SU-DHL-6 (cell line): Measurements from ENCODE around the gene PPP3CA.

Source experiments
- H2AFZ ChIP-seq: fragments of 200-600 bp; sonication (generic); 2 replicates; pipeline ENCODE4 v1.6.1; 2014; ENCODE audit warnings: low read depth, mild to moderate bottlenecking, moderate library complexity, mixed read lengths, antibody characterized with exemption, low read length; ENCODE audit not compliant: severe bottlenecking
- H3F3A ChIP-seq: fragments of 200-600 bp; shearing (Covaris generic); 2 replicates; pipeline ENCODE4 v1.6.0; 2016; ENCODE audit warnings: antibody characterized with exemption, mild to moderate bottlenecking; ENCODE audit not compliant: insufficient read depth
- H3K27ac ChIP-seq: fragments of 200-600 bp; sonication (generic); 2 replicates; pipeline ENCODE4 v1.5.1; 2016; ENCODE audit warnings: low read depth, mild to moderate bottlenecking, low read length, moderate library complexity, mixed read lengths
- H3K27me3 ChIP-seq: fragments of 200-600 bp; sonication (generic), shearing (Covaris generic); 2 replicates; pipeline ENCODE4 v1.6.0; 2014; ENCODE audit warnings: mild to moderate bottlenecking, low read length
- H3K36me3 ChIP-seq: fragments of 200-600 bp; sonication (generic); 2 replicates; pipeline ENCODE4 v1.6.1; 2014; ENCODE audit warnings: mild to moderate bottlenecking, low read length, mixed read lengths
- H3K4me2 ChIP-seq: fragments of 300-600, 200-600 bp; shearing (Covaris generic), sonication (generic); 2 replicates; pipeline ENCODE4 v1.6.0; 2014; ENCODE audit warnings: low read length, low read depth, mild to moderate bottlenecking; ENCODE audit not compliant: poor library complexity, severe bottlenecking
- H3K4me3 ChIP-seq: fragments of 200-600 bp; sonication (generic); 2 replicates; pipeline ENCODE4 v1.5.1; 2014; ENCODE audit warnings: antibody characterized with exemption, low read length, mild to moderate bottlenecking, mixed read lengths; ENCODE audit not compliant: insufficient read depth, poor library complexity, severe bottlenecking
- H3K79me2 ChIP-seq: fragments of 200-600 bp; sonication (generic); 2 replicates; pipeline ENCODE4 v1.6.1; 2014; ENCODE audit warnings: mild to moderate bottlenecking, low read length, moderate library complexity; ENCODE audit not compliant: insufficient read depth
- H3K9ac ChIP-seq: fragments of 200-600 bp; sonication (generic); 2 replicates; pipeline ENCODE4 v1.7.0; 2014; ENCODE audit warnings: mild to moderate bottlenecking, low read length
- H3K9me2 ChIP-seq: fragments of 200-600 bp; sonication (generic); replicated peaks from 2 replicates; pipeline ENCODE4 v1.6.1; 2014; ENCODE audit warnings: low read length; ENCODE audit not compliant: insufficient read depth
- H3K9me3 ChIP-seq: fragments of 200-600 bp; sonication (generic); 2 replicates; pipeline ENCODE4 v1.6.1; 2014; ENCODE audit warnings: low read length, mixed read lengths; ENCODE audit not compliant: insufficient read depth
- H4K20me1 ChIP-seq: fragments of 200-600 bp; sonication (generic); 2 replicates; pipeline ENCODE4 v1.6.1; 2014; ENCODE audit warnings: low read depth, mild to moderate bottlenecking, antibody characterized with exemption, low read length, moderate library complexity, mixed read lengths
- CTCF ChIP-seq: fragments of 200-600 bp; sonication (generic); IDR thresholded peaks from one replicate; pipeline ENCODE4 v1.5.1; 2017; ENCODE audit warnings: antibody characterized with exemption, mild to moderate bottlenecking, low read length, moderate library complexity; ENCODE audit not compliant: insufficient read depth, poor library complexity, severe bottlenecking
- EZH2phosphoT487 ChIP-seq: fragments of 200-600 bp; sonication (generic), shearing (Covaris generic); conservative IDR thresholded peaks from 2 replicates; pipeline ENCODE4 v1.6.1; 2018; ENCODE audit warnings: mild to moderate bottlenecking, antibody characterized with exemption, low read length, moderate library complexity, mixed read lengths

Gene PPP3CA

GRCh38 chr4:101125045-101125942 lies 222.0 kb downstream of the PPP3CA start:
- no peak overlapping the region for H3K4me2 ChIP-seq
- H3F3A ChIP-seq: no peaks in the 10 kb centered on the region
- no peak overlapping the region for H2AFZ ChIP-seq
- H3K9me3 ChIP-seq: no peaks in the 10 kb centered on the region
- H3K9ac ChIP-seq: no peak overlapping the region
- no peak overlapping the region for H3K4me3 ChIP-seq
- no peak for TF ChIP-seq CTCF
- no peak for TF ChIP-seq EZH2phosphoT487
- no peaks in the 10 kb centered on the region for H3K36me3 ChIP-seq
- H3K9me2 ChIP-seq: no peaks in the 10 kb centered on the region
- no peak overlapping the region for H3K27ac ChIP-seq
- H3K27me3 ChIP-seq: no peaks in the 10 kb centered on the region
- H3K79me2 ChIP-seq: no peaks in the 10 kb centered on the region
- H4K20me1 ChIP-seq: no peaks in the 10 kb centered on the region

- Histone ChIP-seq H4K20me1 (no peaks in the 10 kb centered on the region), H3K27ac (no peak overlapping the region)
- TF ChIP-seq EZH2phosphoT487: no peak
These were observed 224.1 kb downstream of the PPP3CA start for GRCh38 chr4:101123231-101123630.

GRCh38 chr4:101122019-101122418 lies 225.3 kb downstream of the PPP3CA start:
- H4K20me1 ChIP-seq: no peaks in the 10 kb centered on the region
- H3K27ac ChIP-seq: no peak overlapping the region
- TF ChIP-seq CTCF (no peak), EZH2phosphoT487 (no peak)
- H3K4me2 ChIP-seq: no peak overlapping the region
- H3K36me3 ChIP-seq: no peaks in the 10 kb centered on the region
- no peaks in the 10 kb centered on the region for H3K9me3 ChIP-seq
- no peaks in the 10 kb centered on the region for H3K79me2 ChIP-seq
- H3F3A ChIP-seq: no peaks in the 10 kb centered on the region
- no peak overlapping the region for H2AFZ ChIP-seq
- no peaks in the 10 kb centered on the region for H3K9me2 ChIP-seq
- H3K9ac ChIP-seq: no peak overlapping the region
- no peaks in the 10 kb centered on the region for H3K27me3 ChIP-seq
- H3K4me3 ChIP-seq: no peak overlapping the region

More at GRCh38 chr4:101123231-101123630, 224.1 kb downstream of the PPP3CA start:
- Histone ChIP-seq H3K9ac (no peak overlapping the region), H3K36me3 (no peaks in the 10 kb centered on the region), H3K9me3 (no peaks in the 10 kb centered on the region), H3K9me2 (no peaks in the 10 kb centered on the region), H2AFZ (no peak overlapping the region), H3K79me2 (no peaks in the 10 kb centered on the region), H3K27me3 (no peaks in the 10 kb centered on the region), H3K4me3 (no peak overlapping the region), H3K4me2 (no peak overlapping the region), H3F3A (no peaks in the 10 kb centered on the region)

GRCh38 chr4:101119141-101119540 lies 228.2 kb downstream of the PPP3CA start:
- no peak overlapping the region for H3K27ac ChIP-seq
- no peaks in the 10 kb centered on the region for H3K36me3 ChIP-seq
- H3K27me3 ChIP-seq: no peaks in the 10 kb centered on the region
- no peaks in the 10 kb centered on the region for H4K20me1 ChIP-seq
- H2AFZ ChIP-seq: no peak overlapping the region
- H3K4me3 ChIP-seq: no peak overlapping the region
- H3K4me2 ChIP-seq: no peak overlapping the region
- no peaks in the 10 kb centered on the region for H3K9me3 ChIP-seq
- H3F3A ChIP-seq: no peaks in the 10 kb centered on the region
- no peaks in the 10 kb centered on the region for H3K79me2 ChIP-seq
- no peaks in the 10 kb centered on the region for H3K9me2 ChIP-seq
- no peak for TF ChIP-seq EZH2phosphoT487
- TF ChIP-seq CTCF: no peak
- H3K9ac ChIP-seq: no peak overlapping the region
